ENCODE measurements around the gene ELP4.

The ELP4 gene

DNA sequence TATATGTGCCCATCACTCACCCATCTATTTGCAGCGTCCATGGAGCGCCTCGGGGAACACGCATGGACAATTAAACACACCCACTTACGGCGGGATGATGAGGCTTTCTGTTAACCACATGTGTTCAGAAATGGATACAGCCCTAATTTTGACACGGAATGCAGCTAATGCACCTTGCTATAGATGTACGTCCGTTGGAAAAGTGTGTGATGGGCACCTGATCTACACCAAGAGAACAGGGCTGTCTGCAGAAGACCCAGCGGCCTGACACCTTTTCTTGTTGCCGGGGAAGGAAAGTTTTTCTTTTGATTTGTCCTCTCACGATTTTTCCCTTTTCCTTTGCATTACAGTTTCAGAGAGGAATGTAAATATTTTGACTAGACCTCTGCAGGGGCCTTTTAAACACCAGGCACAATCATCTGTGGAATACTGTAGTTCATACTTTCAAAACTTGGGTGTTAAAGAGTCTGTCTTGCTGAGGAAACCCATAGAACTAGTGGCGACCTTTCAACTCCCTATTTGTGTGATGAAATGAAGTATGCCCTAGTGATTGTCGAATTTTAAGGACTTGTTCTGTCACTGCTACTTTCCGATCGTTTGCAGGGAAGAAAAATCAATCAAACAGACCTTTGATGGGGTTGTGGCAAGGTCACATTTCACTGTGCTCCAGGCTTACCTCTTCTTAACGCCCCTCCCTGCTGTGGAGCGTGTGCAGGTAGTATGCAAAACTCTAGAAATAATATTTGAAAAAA, 318.1 kb downstream of the ELP4 start:
- peak; percentile 15 for DNase-seq

DNA sequence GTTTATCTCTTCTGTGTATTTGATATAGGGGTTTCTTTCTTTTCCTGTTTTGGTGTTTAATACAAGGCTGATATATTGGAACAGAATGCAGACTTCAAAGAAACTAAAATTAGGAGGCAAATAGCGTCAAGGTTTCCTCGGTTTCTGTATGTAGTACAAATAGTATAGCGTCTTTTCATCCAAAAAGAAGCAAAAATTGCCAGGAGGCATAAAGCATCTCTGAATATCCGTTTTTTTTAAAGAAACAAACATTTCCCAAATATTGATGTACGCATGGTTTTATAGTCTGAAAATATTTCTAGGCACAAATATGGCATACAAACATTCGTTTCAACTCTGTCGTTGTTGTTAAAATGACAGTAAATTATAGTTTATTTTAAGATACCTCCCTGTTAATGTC, 318.6 kb downstream of the ELP4 start:
- no peak for DNase-seq

DNA sequence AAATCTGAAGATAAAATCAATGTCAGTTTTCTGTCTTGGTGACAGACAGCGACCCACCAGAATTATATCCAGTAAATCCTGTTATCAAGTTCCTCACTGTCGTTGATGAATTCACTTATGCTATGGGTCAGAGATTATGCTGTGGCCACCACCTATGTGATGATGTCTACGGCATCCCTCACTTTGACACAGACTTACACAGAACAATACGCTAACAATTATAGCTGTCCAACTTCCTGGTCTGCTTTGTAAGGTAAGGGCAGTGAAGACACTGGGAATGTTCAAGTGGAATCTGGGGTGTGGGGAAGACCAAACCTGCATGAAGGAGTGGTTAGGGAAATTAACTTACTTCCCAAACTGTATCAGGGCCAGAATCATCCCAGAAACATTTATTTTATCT, 320.8 kb downstream of the ELP4 start:
- DNase-seq: no peak

DNA sequence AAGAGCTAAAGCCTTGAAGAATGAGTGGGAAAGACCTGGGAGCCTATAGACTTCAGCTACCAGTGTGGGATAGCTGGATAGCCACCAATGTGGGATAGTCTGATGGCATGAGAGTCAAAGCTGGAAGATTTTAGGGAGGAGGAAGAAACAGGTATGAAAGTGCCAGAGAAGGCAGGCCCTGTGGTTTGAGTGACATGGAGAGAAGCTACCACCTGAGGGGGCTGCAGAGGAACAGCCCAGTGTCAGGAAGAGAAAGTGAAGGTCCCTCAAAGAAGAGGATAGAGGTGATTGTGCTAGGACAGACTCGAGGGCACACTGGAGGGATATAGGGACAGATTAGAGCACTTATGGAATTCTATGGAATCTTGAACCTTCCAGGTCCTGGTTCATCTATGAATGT, 324.7 kb downstream of the ELP4 start:
- DNase-seq: no peak
